A673 (cell line): Measurements from ENCODE around the gene UQCRC1. TPM values are rescaled to one million over a fixed set of nuclear protein-coding genes. Genes with fewer than 3 reads are reported as not detected.

ENCODE experiments used
- BruUV-seq: library from RNA; stranded (reverse); fragments of 400-500 nt; replicated peaks from 2 replicates; lab custom pipeline; 2021; lab: Mats Ljungman, UMichigan
- CTCF ChIA-PET: fragments of 300-600 bp; sonication (Branson Sonifier 250); formaldehyde crosslinking; loops from one replicate; lab custom pipeline; 2022; ENCODE audit warnings: antibody characterized with exemption; lab: Charles Lee
- POLR2A ChIA-PET: fragments of 300-600 bp; sonication (Branson Sonifier 250); formaldehyde crosslinking; loops from one replicate; lab custom pipeline; 2022; ENCODE audit warnings: antibody characterized with exemption; ENCODE audit not compliant: low non-redundant PET; lab: Charles Lee
- DNase-seq: peaks from one replicate; pipeline ENCODE4 v3.0.0-alpha.2; 2015; ENCODE audit warnings: low spot score
- H3K27ac ChIP-seq: fragments of 200-600 bp; sonication (generic); 2 replicates; pipeline ENCODE4 v1.5.1; 2016; ENCODE audit warnings: mixed run types, low read depth, mild to moderate bottlenecking, mixed read lengths, antibody characterized with exemption, low read length; ENCODE audit not compliant: poor library complexity, severe bottlenecking
- H3K27me3 ChIP-seq: fragments of 200-600 bp; sonication (generic); replicated peaks from 2 replicates; pipeline ENCODE4 v1.6.1; 2017; ENCODE audit warnings: mixed run types, low read depth, mild to moderate bottlenecking, mixed read lengths, antibody characterized with exemption, low read length; ENCODE audit not compliant: insufficient read depth, poor library complexity
- H3K36me3 ChIP-seq: fragments of 200-600 bp; sonication (generic); 2 replicates; pipeline ENCODE4 v1.6.1; 2016; ENCODE audit warnings: mixed run types, mild to moderate bottlenecking, mixed read lengths, antibody characterized with exemption, low read length; ENCODE audit not compliant: insufficient read depth, poor library complexity, severe bottlenecking
- H3K4me1 ChIP-seq: fragments of 200-600 bp; sonication (generic); 2 replicates; pipeline ENCODE4 v1.6.1; 2017; ENCODE audit warnings: mixed run types, mild to moderate bottlenecking, mixed read lengths, antibody characterized with exemption, low read length; ENCODE audit not compliant: insufficient read depth, poor library complexity, severe bottlenecking
- H3K4me3 ChIP-seq: fragments of 200-600 bp; sonication (generic); 2 replicates; pipeline ENCODE4 v1.5.1; 2016; ENCODE audit warnings: low read depth, mixed run types, mild to moderate bottlenecking, mixed read lengths, low read length; ENCODE audit not compliant: poor library complexity, severe bottlenecking
- H3K9me3 ChIP-seq: fragments of 200-600 bp; sonication (generic); 2 replicates; pipeline ENCODE4 v1.6.1; 2016; ENCODE audit warnings: mixed run types, low read depth, mild to moderate bottlenecking, mixed read lengths, antibody characterized with exemption, low read length; ENCODE audit not compliant: poor library complexity, severe bottlenecking
- CTCF ChIP-seq: fragments of 300-800, 200-600 bp; sonication (generic); conservative IDR thresholded peaks from 2 replicates; pipeline ENCODE4 v1.5.1; 2017; ENCODE audit warnings: low read depth, mild to moderate bottlenecking, antibody characterized with exemption, low read length, moderate library complexity, mixed read lengths
- EZH2 ChIP-seq: fragments of 200-600 bp; sonication (generic); IDR thresholded peaks from 2 replicates; pipeline ENCODE4 v1.6.1; 2017; ENCODE audit warnings: borderline replicate concordance, low read depth, mild to moderate bottlenecking, mixed read lengths, antibody characterized with exemption, low read length; ENCODE audit not compliant: poor library complexity, severe bottlenecking
- intact Hi-C: fragments of 100-400 bp; cut with micrococcal nuclease; formaldehyde crosslinking; loops from one replicate; pipeline ENCODE4 v1.10.0; 2022; ENCODE audit not compliant: unreplicated experiment
- total RNA-seq: library from RNA; stranded (reverse); gene quantifications from 2 replicates; pipeline ENCODE4 v1.2.3, GENCODE V29; 2021

Gene UQCRC1
- total RNA-seq, 1 experiment from 2014 or later = 189 TPM

GRCh38 chr3:48617559-48617958 is 8.1 kb upstream of the UQCRC1 start:
- ChIA-PET POLR2A (no interaction called here), CTCF (no interaction called here)
- Histone ChIP-seq H3K27me3 (no peaks in the 10 kb centered on the region), H3K36me3 (no peaks in the 10 kb centered on the region), H3K9me3 (no peaks in the 10 kb centered on the region), H3K27ac (no peak overlapping the region), H3K4me3 (no peak overlapping the region), H3K4me1 (no peaks in the 10 kb centered on the region)
- TF ChIP-seq EZH2 (no peak), CTCF (no peak)
- BruUV-seq = no TSS peak
- no peak for DNase-seq
- intact Hi-C loops = no loop called here

DNA sequence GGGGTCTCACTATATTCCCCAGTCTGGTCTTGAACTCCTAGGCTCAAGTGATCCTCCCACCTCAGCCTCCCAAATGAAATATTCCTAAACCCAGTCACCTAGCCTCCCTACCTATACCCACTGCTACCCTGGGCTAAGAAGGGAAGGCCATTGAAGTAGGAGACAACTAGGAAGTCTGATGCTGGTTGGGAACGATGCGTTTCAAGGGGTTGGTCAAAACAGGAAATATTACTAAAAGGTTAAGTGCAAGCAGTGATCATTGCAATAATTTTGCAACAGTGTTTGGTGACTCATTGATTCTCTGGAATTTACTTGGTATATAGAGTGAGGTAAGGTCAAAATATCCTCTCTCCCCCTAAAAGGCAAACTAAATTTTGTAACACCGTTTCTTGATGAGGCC is 4.6 kb upstream of the UQCRC1 start:
- H3K27me3 ChIP-seq = no peaks in the 10 kb centered on the region
- CTCF ChIA-PET = interaction anchor here (0.6 kb wide), 1 partner anchor 10 kb away, joined by 3 read pairs; no protein-coding TSS in a partner anchor
- DNase-seq = no peak
- intact Hi-C loops = no loop called here
- no peaks in the 10 kb centered on the region for H3K9me3 ChIP-seq
- BruUV-seq = no TSS peak
- no peaks in the 10 kb centered on the region for H3K4me1 ChIP-seq
- H3K36me3 ChIP-seq = no peaks in the 10 kb centered on the region
- TF ChIP-seq CTCF (no peak), EZH2 (no peak)
- POLR2A ChIA-PET = no interaction called here
- no peak overlapping the region for H3K27ac ChIP-seq
- no peak overlapping the region for H3K4me3 ChIP-seq

DNA sequence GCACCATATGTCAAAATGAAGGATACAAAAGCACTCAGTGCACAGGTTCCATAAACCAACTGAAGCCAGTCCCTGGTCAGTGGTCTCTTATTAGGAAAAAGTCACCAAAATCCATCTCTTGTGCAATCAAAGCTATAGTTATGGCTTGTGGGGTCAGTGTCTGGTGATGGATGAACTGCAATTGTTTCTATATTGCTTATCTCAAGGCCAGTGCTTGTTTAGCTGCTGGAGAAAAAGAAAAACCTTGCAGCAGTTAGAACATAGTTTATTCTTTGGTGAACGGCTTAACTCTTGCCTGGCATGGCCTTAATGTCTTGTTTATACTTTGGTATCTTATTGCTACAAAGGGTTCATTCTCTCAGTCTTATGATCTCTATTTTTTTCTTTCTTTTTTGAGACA is 2.9 kb upstream of the UQCRC1 start:
- H3K4me3 ChIP-seq = no peak overlapping the region
- peaks cover 6% of the 10 kb centered on the region for H3K4me1 ChIP-seq
- no peak for DNase-seq
- H3K36me3 ChIP-seq = no peaks in the 10 kb centered on the region
- no peaks in the 10 kb centered on the region for H3K9me3 ChIP-seq
- no peak overlapping the region for H3K27ac ChIP-seq
- ChIA-PET POLR2A (no interaction called here), CTCF (no interaction called here)
- no peaks in the 10 kb centered on the region for H3K27me3 ChIP-seq
- no TSS peak for BruUV-seq
- intact Hi-C loops = no loop called here
- TF ChIP-seq CTCF (no peak), EZH2 (no peak)
